C1 segment of cervical spinal cord (tissue), 14 donors: ENCODE data around the gene ATAD3C.
A peak's percentile ranks its signal among the peaks of the same experiment; 100 is the strongest.
"Not testable (repeated sequence)": the region's sequence is repeated elsewhere in the genome, so short reads cannot be mapped to it uniquely, and the experiment has no call there.

Experiments
- DNase-seq, 14 donors: peaks; one replicate each; lab custom pipeline; 2025; lab: John Stamatoyannopoulos, UW

The ATAD3C gene

GRCh38 chr1:1470626-1471388 lies 21.3 kb downstream of the ATAD3C start:
- DNase-seq, result no peak

GRCh38 chr1:1471389-1472052 lies 22.0 kb downstream of the ATAD3C start, which contains the start of gene ATAD3B:
ATAD3B (plus strand) TSS chr1:1471765; CDS start chr1:1471885, 120 bp downstream.
- DNase-seq, result peak; percentile 56 to 94 (median 89)

- not testable (repeated sequence) for DNase-seq
These were observed 22.8 kb downstream of the ATAD3C start for GRCh38 chr1:1472053-1472876.

- DNase-seq, result not testable (repeated sequence)
These were observed 26.5 kb downstream of the ATAD3C start for GRCh38 chr1:1476011-1476410.

GRCh38 chr1:1477206-1477605 lies 27.7 kb downstream of the ATAD3C start:
- no peak for DNase-seq

- DNase-seq, result no peak
These were observed 30.3 kb downstream of the ATAD3C start for GRCh38 chr1:1479547-1480487.

- not testable (repeated sequence) for DNase-seq
These were observed 31.0 kb downstream of the ATAD3C start for GRCh38 chr1:1480488-1480867.

GRCh38 chr1:1481811-1482210 lies 32.3 kb downstream of the ATAD3C start:
- DNase-seq, result not testable (repeated sequence)

- no peak for DNase-seq
These were observed 33.4 kb downstream of the ATAD3C start for GRCh38 chr1:1482856-1483255.

GRCh38 chr1:1483714-1484113 lies 34.2 kb downstream of the ATAD3C start:
- DNase-seq, result no peak

- not testable (repeated sequence) for DNase-seq
These were observed 35.7 kb downstream of the ATAD3C start for GRCh38 chr1:1484976-1485750.

GRCh38 chr1:1485755-1486317 lies 36.3 kb downstream of the ATAD3C start:
- not testable (repeated sequence) for DNase-seq

- no peak for DNase-seq
These were observed 38.2 kb downstream of the ATAD3C start for GRCh38 chr1:1487701-1488100.

- DNase-seq, result no peak
These were observed 39.7 kb downstream of the ATAD3C start for GRCh38 chr1:1489231-1489630.

GRCh38 chr1:1489861-1490260 lies 40.4 kb downstream of the ATAD3C start:
- no peak for DNase-seq

GRCh38 chr1:1490633-1491230 lies 41.2 kb downstream of the ATAD3C start:
- no peak for DNase-seq

GRCh38 chr1:1491601-1492000 lies 42.1 kb downstream of the ATAD3C start:
- no peak for DNase-seq

GRCh38 chr1:1494311-1494710 lies 44.8 kb downstream of the ATAD3C start:
- DNase-seq, result not testable (repeated sequence)

- DNase-seq, result not testable (repeated sequence)
These were observed 46.0 kb downstream of the ATAD3C start for GRCh38 chr1:1495461-1495975.
